ENCODE data around the gene EPHA3.
A peak's percentile ranks its signal among the peaks of the same experiment; 100 is the strongest.

Gene EPHA3

DNA sequence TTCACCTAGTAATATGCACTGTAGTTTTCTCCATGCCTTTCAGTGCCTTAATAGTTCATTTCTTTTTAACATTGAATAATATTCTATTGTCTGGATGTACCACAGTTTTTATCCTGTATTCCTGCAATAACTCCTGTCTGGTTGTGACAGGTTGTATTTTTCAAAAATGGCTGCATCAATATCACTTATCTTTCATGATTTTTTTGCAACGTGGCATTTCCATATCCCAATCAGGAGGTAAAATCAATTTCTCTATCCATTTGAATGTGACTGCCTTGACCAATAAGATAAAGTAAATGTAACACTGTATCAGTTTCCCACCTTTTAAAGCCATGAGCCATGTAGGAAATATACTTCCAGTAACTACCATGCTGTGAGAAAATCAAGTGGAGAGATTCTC lies 27.5 kb upstream of the EPHA3 start:
- in situ Hi-C loops (cut with MboI; ENCODE audit: low pct_unique_long_range_greater_than_20kb, low sequenced_read_pairs, unreplicated experiment), result no loop called here
- no peak for DNase-seq (ENCODE audit: low spot score)
- TF ChIP-seq, protein P1, sequence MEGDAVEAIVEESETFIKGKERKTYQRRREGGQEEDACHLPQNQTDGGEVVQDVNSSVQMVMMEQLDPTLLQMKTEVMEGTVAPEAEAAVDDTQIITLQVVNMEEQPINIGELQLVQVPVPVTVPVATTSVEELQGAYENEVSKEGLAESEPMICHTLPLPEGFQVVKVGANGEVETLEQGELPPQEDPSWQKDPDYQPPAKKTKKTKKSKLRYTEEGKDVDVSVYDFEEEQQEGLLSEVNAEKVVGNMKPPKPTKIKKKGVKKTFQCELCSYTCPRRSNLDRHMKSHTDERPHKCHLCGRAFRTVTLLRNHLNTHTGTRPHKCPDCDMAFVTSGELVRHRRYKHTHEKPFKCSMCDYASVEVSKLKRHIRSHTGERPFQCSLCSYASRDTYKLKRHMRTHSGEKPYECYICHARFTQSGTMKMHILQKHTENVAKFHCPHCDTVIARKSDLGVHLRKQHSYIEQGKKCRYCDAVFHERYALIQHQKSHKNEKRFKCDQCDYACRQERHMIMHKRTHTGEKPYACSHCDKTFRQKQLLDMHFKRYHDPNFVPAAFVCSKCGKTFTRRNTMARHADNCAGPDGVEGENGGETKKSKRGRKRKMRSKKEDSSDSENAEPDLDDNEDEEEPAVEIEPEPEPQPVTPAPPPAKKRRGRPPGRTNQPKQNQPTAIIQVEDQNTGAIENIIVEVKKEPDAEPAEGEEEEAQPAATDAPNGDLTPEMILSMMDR (IDR thresholded peaks at IDR 0.05; ENCODE audit: extremely low read depth, insufficient read depth, missing control alignments), result no peak

DNA sequence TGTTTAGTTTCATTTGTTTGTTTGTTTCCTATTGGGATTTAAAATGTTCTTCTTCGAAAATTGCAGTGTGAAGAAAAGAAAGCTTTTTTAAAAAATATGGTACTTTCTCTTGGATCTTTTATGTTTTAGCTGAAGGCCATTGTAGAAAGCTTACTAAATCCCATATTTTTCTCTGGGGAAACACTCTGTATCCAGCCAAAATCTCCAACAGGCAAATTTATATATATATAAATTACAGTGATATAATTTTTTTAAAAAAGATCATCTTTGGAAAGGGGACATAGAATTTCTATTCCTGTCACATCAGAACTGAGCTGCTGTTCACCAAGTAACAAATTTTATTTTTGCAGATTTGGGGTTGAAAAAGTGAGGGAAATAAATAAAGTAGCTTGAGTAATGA lies 19.6 kb upstream of the EPHA3 start:
- in situ Hi-C loops (cut with MboI; ENCODE audit: low pct_unique_long_range_greater_than_20kb, low sequenced_read_pairs, unreplicated experiment), result no loop called here
- TF ChIP-seq, protein P1 (IDR thresholded peaks at IDR 0.05; ENCODE audit: extremely low read depth, insufficient read depth, missing control alignments), result no peak
- DNase-seq (ENCODE audit: low spot score), result no peak

DNA sequence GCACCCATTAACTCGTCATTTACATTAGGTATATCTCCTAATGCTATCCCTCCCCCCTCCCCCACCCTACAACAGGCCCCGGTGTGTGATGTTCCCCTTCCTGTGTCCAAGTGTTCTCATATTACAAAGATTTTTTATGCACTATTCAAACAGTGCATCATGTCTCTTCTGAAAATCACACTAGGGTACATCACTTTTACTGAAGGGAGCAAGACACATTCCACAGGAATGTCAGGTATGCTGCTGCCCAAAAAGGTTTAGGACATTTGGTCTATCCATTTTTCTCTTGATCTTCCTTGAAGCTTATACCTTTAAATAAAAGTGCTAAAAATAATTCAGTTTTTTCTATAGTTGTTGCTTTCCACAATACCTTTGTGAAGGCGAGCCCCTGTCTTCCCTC lies 9.2 kb upstream of the EPHA3 start:
- in situ Hi-C loops (cut with MboI; ENCODE audit: low pct_unique_long_range_greater_than_20kb, low sequenced_read_pairs, unreplicated experiment), result no loop called here
- DNase-seq (ENCODE audit: low spot score), result no peak
- TF ChIP-seq, protein P1 (IDR thresholded peaks at IDR 0.05; ENCODE audit: extremely low read depth, insufficient read depth, missing control alignments), result no peak

DNA sequence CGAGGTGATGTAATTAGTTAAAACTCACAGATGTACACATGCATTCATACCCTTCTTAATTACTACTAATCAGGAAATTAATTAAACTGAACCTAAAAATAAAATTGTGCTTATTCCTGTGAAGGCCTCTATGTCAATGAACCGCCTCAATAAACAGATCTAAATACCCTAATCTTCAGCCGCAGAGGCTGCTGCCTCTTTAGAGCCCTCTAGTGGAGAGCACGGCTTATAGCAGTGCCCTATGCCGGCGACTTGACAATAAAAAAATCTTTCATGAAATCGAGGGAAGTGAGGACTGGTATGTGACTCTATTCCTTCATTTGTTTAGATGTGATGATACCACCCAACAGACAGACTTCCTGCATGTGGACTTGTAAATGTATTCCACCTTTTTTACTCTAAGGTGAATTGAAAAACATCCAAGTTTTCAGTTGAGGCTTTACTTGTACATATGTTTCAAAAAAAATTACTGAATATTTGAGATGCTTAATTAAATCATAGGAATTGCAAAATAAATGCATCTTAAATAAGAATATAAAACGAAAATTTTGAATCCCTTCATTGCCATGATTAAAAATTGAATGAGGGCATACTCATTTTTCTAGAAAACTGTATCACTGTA lies 8.3 kb upstream of the EPHA3 start:
- TF ChIP-seq, protein P1 (IDR thresholded peaks at IDR 0.05; ENCODE audit: extremely low read depth, insufficient read depth, missing control alignments), result peak; percentile 96
- peak; percentile 23 for DNase-seq (ENCODE audit: low spot score)
- in situ Hi-C loops (cut with MboI; ENCODE audit: low pct_unique_long_range_greater_than_20kb, low sequenced_read_pairs, unreplicated experiment), result no loop called here

DNA sequence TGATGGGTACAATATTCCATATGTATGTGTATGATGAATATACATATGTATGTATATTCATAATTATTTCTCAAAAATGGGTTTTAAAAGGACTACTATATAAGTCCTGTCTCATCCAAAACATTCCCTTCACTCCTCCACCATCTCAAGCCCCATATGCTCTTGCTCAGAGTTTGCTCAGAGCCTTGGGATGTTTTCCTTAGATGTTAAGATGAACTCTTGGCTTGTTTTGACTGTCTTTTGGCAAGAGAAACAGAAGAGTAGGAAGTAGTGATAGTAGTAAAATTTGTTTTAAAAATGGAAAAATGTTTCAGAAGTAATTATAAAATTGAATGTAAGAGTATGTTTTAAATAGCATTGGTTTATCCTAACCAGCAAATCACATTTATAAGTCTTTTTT lies 6.2 kb upstream of the EPHA3 start:
- no peak for DNase-seq (ENCODE audit: low spot score)
- TF ChIP-seq, protein P1 (IDR thresholded peaks at IDR 0.05; ENCODE audit: extremely low read depth, insufficient read depth, missing control alignments), result no peak
- in situ Hi-C loops (cut with MboI; ENCODE audit: low pct_unique_long_range_greater_than_20kb, low sequenced_read_pairs, unreplicated experiment), result loop anchor here (25.0 kb wide), 1 partner anchor 889 kb away; no protein-coding TSS in a partner anchor

DNA sequence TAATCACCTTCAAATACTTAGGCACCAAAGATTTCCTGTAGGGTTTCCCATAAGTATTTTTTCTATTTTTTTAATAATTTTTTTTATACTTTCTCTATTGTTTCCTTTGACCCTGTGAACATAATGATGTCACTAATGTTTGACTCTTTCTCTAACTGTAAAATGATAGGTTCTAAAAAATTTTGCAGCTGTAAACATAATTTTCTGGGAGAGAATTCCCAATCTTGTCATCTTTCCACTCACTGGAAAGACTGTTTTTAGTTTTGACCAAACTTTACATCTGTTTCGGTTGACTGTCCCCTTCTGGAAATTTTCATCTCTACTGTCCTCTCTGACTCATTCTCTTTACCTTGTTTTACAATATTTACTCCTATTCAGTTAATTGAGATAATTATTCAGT lies 5.5 kb upstream of the EPHA3 start:
- TF ChIP-seq, protein P1 (IDR thresholded peaks at IDR 0.05; ENCODE audit: extremely low read depth, insufficient read depth, missing control alignments), result no peak
- DNase-seq (ENCODE audit: low spot score), result no peak
- in situ Hi-C loops (cut with MboI; ENCODE audit: low pct_unique_long_range_greater_than_20kb, low sequenced_read_pairs, unreplicated experiment), result loop anchor here (25.0 kb wide), 1 partner anchor 890 kb away; no protein-coding TSS in a partner anchor

Measured in GM13977 (cell line).